ENCODE results near the gene BRIP1.
"Not testable (repeated sequence)": the region's sequence is repeated elsewhere in the genome, so short reads cannot be mapped to it uniquely, and the experiment has no call there.

Gene BRIP1

DNA sequence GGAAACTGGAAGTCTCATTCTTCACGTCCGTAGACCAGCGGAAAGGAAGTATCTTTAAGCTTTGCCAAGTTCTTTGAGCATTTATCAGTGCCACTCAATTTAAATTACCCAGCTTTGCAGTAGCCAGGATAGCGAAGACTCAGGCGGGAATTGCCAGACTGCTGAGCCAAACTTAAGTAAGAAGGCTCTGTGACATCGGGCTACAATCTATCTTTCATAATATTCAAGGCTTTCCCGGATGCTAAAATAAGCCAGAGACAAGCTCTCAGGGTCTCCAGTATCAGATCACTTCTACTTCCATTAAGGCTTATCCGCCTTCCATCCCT lies 436 bp upstream of the BRIP1 start:
- DNase-seq (ENCODE audit: low read depth, low spot score), result no peak

DNA sequence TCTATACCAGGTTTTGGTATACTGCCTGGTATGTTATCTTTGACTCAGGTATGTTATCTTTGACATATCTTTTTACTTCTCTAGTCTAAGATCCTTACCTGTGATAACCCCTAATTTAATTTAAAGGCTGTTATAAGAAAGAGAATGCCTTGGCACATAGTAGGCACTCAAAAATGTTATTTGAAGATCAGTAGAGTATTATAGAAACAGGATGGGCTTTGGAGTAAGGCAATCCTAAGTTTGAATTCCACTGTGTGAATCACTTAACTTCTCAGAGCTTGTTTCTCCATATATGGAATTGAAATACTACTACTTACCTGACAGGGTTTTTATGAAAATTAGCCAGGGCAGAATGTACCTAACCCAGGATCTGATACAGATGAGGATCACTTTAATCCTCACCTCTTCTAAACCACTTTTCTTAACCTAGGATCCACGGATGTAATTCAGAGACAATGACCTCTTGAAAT lies 1.2 kb downstream of the BRIP1 start:
- DNase-seq (ENCODE audit: low read depth, low spot score), result no peak

DNA sequence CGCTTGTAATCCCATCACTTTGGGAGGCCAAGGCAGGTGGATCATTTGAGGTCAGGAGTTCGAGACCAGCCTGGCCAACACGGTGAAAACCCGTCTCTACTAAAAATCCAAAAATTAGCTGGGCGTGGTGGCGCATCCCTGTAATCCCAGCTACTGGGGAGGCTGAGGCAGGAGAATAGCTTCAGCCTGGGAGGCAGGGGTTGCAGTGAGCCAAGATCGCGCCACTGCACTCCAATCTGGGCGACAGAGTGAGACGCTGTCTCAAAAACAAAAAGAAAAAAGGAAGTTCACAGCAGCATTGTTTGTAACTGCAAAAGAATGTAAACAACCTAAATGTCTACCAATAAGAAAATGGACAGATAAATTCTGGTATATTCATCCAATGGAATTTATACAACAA lies 2.9 kb downstream of the BRIP1 start:
- DNase-seq (ENCODE audit: low read depth, low spot score), result not testable (repeated sequence)

DNA sequence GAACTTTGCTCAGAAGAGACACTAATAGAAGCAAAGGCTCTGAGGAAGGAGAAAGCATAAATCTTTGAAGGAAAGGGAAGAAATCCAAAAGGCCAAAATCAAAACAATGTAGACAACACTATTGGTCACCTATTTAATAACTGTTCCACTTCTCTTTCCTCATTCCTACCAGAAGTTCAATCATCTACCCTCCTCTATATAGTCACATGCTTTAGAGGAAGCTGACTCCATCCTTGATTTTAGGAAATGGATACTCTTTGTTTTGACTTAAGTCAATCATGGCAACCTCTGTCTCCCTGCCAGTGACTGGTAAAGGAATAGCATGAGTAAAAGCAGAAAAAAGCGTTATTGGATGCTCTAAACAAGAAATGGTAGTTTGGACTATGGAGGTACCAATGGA lies 7.3 kb downstream of the BRIP1 start:
- DNase-seq (ENCODE audit: low read depth, low spot score), result no peak

DNA sequence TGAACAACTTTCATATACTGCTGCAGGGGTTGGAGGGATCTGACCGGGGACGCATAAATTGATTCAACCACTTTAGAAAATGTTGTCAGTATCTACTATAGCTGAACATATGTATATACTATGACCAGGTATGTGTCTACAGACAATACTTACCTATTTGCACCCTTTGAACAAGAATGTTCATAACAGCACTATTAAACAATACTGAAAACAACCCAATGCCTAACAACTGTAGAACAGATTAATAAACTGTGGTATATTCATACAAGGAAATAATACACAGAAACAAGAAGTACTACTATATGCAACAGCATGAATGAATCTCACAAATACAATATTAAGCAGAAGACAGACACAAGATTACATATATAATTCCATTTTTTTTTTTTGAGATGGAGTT lies 10.5 kb downstream of the BRIP1 start:
- no peak for DNase-seq (ENCODE audit: low read depth, low spot score)

DNA sequence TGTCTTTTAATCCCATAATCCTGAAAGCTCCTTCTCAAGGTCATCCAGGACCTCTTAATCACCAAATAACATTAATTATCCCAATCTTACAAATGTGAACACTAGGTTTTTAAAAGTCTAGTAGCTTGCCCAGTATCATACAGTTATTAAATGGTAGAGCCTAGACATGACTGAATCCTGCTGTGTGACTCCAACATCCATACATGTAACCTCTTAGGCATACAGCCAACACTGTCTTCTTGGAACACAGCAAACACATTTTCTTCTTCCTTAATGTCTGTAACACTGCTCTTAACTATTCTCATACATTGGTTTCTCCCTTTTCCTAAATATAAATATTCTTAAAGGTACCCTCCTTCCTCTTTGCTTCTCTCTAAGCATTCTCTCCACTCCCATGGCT lies 13.7 kb downstream of the BRIP1 start:
- no peak for DNase-seq (ENCODE audit: low read depth, low spot score)

DNA sequence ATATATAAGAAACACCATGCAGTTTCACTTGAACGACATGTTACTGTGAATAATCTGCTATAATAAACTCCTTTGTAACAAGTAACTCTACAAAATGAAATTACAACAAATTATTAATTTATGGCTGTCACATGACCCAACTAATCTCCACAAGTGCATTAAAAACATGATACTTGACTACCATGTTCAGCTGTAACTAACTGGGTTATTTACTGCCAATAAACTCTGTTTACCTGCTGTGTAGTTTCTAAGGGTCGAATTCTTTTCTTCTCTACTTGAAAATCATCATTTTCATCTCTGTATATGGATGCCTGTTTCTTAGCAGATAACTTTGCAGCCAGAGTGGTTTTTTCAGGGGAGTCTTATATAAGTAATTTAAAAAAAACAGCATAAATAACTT lies 14.4 kb downstream of the BRIP1 start:
- no peak for DNase-seq (ENCODE audit: low read depth, low spot score)

DNA sequence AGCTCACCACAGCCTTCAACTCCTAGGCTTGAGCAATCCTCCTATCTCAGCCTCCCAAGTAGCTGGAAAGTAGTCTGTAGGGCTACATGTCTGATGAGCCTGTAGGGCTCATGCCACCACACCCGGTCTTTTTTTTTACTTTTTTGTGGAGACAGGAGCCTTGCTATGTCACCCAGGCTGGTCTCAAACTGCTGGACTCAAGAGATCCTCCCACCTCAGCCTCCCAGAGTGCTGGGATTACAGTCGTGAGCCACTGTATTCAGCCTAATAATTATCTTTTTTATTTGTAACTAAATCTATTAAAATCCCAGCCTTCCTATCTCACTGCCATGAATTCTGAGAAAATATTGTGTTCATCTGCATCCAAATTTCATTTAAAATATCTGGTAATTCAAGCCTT lies 15.1 kb downstream of the BRIP1 start:
- DNase-seq (ENCODE audit: low read depth, low spot score), result no peak

DNA sequence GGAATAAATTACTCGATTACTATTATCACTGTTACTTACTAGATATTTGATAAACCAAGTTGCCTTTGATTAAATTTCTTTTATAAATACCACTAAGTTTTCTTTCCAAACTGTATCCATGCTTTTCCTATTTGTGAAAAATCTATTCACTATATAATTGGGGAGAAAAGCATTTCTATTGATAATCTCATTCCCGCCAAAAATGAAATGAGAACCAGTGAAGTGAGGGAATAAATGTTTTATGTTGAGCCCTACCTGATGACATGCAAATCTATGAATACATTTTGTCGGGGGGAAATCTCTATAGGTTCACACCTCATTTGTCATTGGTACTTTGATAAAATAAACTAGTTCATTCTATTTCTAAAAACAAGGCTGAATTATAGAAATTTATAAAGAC lies 15.7 kb downstream of the BRIP1 start:
- DNase-seq (ENCODE audit: low read depth, low spot score), result no peak

DNA sequence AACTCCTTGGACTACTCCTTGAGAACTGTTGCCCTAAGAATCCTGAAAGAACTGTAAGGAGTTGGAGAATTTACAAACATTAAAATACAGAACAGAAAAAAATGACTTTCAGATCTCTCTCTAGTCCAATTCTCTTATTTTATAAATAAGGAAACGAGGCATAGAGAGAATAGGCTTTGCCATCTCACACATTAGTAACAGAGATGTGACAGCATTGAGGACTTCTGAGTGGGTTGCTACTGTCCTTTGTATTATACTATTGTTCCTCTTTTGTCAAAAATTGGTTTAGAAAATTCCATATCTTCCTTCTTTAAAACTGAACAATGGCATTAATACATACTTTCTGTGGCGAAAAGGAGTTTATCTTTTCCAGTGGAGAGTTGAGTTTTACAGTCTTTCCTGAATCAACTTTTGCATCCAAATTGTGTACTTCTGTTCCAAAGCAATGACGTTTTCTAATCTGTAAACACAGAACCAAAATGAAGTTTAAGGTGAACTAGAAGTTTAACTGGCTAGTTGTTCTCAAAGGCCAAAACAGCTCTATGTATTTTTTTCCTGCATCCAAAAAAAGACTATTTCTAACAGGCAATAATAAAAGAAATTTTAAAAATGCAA lies 16.5 kb downstream of the BRIP1 start:
- DNase-seq (ENCODE audit: low read depth, low spot score), result no peak

DNA sequence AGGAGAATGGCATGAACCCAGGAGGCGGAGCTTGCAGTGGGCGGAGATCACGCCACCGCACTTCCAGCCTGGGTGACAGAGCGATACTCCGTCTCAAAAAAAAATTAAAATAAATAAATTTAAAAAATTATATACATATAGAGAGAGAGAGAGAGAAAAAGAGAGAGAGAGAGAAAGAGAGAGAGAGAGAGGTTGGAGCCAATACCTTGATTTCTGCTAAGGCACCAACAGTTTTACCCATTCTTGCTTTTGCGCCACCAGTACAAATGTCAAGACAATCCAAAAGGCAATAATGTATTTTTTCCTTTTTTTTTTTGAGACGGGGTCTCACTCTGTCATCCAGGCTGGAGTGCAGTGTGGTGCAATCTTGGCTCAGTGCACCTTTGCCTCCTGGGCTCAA lies 17.2 kb downstream of the BRIP1 start:
- DNase-seq (ENCODE audit: low read depth, low spot score), result no peak

DNA sequence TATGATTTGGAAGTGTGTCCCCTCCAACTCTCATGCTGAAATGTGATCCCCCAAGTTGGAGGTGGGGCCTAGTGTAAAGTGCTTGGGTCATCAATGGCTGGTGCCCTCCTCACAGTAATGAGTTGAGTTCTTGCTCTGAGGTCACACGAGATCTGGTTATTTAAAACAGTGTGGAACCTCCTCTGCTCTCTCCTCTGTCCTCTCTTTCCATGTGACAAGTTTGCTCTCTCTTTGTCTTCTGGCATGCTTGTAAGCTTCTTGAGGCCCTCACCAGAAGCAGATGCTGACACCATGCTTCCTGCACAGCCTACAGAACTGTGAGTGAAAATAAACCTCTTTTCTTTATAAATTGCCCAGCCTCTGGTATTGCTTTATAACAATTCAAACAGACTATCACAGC lies 19.9 kb downstream of the BRIP1 start:
- no peak for DNase-seq (ENCODE audit: low read depth, low spot score)

DNA sequence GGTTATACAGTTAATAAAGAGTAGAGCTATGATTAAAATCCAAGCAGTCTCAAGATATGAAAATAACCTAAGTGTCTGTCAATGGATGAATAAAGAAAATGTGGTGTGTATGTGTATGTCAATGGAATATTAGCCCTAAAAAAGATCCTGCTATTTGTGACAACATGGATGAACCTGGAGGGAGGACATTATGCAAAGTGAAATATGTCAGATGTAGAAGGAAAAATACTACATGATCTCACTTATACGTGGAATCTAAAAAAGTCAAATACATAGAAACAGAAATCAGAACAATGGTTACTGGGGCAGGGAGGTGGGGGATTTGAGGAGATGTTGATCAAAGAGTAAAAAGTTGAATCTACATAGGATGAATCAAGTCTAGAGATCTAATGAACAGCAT lies 20.4 kb downstream of the BRIP1 start:
- DNase-seq (ENCODE audit: low read depth, low spot score), result no peak

DNA sequence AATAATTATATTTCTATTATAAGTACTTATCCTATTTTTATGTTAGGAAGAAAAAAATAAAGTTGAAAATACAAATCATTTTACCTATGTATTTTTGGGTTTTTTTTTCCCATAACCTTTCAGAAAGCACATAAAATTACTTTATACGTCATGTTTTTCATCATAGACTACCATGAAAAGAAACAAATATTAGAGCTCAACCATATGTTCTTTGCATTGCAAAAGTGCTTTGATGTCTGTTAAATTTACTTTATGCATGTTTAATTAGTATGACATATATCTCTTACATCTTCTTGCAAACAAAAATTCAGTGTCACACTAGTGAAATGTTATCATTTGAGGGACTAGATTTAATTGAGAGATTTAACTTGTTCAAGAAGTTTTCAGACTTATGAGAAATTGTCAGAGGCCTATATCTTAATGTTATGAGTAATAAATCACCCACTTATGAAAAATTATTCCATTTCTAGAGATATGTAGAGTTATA lies 24.0 kb downstream of the BRIP1 start:
- no peak for DNase-seq (ENCODE audit: low read depth, low spot score)

DNA sequence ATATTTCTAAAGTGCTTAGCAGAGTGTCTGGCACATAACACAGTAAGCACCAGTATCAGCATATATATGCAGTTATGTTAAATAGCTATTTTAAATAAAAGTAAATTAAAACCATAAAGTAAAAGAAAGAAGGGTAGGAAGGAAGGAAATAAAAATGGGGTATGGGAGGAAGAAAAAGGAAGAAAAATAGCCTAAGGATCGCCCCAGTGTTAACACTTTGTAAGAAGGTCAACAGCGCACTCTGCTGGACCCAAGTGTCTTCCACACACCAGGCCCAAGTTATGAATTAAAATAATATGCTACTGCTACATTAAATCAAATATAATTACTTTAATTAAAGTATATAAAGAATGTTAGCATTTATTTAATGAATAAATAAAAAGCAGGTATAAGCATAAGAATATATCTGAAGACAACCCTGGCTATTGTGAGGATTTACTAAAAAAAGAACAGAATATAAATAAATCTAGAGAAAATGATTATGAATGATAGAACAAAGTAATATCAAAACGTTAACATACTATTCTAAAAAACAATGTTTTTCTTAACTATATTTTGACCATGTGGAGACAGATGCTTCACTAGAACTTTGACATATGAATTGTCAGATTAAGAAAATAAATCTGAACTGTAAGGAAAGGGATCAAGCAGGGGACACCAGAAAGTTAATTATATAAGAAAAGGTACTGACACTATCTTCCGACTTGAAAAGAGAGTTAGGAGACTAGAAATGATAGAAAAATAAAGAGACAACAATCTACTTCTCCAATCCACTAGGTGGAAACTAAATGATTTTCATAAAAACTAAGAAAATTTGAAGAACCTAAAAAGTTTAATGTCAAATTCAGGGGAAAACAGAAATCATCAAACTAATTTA lies 25.9 kb downstream of the BRIP1 start:
- DNase-seq (ENCODE audit: low read depth, low spot score), result peak; percentile 2

DNA sequence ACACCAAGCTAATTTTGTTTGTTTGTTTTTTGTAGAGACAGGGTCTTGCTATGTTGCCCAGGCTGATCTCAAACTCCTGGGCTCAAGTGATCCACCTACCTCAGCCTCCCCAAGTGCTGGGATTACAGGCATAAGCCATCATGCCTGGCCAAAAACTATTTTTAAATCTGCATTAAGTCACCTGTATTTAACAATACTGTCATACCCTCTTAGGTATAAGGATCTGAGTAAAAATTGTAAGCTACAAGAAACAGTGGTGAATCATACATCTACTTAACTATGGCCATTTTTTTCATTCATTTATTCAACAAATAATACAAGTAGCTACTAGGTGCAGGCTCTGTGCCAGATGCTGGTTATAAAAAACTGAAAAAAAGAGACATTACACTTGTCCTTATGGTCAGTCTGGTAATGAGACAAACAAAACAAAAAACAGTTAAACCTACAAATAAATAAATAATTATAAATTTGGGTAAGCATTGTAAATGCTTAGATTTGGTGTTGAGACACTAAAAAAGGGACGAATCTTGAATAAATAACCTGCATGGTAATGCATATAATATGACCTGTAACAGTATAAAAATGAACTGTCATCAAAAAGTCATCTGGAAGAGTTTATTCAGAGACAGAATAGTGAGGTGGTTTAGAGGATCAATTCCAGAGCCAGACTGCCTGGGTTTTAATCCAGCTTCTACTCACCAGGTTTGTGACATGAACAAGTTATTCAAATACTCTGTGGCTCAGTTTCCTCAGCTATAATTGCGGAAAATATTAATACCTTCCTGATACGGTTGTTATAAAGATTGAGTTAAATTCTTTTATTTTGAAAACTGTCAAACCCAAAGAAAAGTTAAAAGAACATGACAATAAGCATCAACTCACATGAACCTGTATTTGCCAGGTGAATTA lies 26.8 kb downstream of the BRIP1 start:
- no peak for DNase-seq (ENCODE audit: low read depth, low spot score)

DNA sequence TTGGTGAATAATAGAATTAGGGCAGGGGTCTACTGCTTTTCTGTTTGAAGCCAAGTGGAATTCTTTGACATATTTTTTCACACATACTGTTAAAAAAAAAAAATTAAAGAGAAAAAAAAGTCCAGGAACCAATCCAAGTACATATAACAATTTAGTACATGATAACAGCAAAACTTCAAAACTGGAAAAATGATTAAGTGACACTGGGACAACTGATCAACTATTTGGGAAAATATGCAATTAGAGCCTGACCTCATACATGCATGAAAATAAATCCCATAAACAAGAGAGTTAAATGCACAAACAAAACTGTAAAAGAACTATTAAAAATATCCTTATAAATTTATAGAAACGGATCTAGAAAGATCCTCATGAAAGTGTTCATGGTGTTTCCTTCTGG lies 27.7 kb downstream of the BRIP1 start:
- DNase-seq (ENCODE audit: low read depth, low spot score), result no peak

DNA sequence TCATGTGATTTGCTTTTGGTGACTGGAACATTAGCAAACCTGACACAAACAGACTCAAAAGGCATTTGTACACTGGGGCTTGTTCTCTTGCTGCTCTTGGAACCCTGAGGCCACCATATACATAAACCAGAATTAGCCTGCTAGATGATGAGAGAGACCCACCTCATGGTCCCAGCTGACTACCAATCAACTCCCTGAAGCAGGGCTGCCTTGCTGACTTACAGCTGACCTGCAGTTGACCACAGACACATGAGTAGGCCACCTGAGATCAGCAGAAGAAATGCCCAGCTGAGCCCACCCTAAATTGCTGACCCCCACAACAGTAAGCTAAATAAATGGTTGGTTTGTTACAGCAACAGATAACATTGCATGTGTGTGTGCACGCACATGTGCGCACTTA lies 28.7 kb downstream of the BRIP1 start:
- no peak for DNase-seq (ENCODE audit: low read depth, low spot score)

DNA sequence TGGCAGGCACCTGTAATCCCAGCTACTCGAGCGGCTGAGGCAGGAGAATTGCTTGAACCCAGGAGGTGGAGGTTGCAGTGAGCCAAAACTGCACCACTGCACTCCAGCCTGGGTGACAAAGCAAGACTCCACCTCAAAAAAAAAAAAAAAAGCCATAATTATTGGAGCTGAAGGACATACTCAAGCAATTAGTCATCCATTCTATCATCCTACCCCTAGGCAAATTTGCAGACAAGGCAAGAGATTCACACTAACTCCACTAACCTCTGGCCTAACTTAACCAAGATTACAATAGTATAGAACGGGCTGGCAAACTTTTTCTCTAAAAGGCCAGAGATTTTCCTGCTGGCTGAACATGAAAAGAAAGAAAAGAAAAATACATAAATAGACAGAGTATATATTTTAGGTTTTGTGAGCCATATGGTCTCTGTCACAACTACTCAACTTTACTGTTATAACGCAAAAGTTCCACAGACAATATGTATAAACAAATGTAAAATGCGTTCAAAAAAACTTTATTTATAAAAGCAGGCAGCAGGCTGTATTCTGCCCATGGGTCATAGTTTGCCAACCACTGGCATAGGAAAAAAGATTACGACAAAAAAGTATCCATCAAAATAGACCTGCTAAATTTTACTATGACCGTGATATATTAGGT lies 29.7 kb downstream of the BRIP1 start:
- no peak for DNase-seq (ENCODE audit: low read depth, low spot score)

DNA sequence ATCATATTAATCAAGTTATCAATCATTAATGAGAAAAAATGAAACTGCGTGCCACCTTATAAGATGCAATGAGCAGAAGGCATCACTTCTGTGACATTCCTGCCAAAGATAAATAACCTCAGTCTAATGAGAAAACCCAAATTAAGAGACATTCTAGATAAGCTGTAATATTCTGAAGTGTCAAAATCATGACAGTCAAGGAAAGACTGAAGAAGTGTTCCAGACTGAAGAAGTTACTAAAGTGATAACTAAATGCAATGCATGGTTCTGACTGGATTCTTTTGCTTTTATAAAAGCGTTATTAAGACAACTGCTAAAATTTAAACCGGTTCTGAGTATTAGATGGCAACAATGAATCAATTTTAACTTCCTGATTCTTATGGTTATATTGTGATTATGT lies 30.9 kb downstream of the BRIP1 start:
- DNase-seq (ENCODE audit: low read depth, low spot score), result no peak

DNA sequence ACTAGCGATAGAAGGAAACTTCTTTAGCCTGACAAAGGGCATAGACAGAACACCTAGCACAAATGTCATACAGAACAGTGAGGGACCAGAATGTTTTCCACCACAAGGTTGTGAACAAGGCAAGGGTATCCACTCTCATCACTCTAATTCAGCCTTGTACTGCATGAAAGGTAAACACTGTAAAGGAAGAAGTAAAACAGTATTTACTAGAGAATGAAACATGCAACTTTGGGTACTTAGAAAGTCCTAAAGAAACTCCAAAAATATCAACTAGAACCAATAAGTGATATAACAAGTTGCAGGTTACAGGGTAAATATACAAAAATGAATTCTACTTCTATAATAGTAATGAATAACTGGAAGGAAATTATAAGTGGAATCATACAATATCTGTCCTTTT lies 32.2 kb downstream of the BRIP1 start:
- no peak for DNase-seq (ENCODE audit: low read depth, low spot score)

DNA sequence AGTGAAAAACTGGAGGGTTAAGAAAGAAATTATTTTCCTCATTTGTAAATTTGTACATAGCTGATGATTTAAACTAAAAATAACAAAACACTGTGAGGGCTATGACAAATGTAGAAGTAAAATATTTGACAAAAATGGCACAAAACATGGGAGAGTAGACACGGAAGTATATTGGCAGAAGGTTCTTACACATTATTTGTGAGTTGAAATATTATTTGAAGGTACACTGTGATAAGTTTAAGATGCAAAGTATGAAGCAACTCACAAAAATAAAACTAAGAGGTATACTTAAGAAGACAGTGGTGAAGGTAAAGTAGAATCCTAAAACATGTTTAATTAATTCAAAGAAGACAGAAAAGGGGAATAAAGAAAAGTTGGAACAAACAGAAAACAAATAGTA lies 34.6 kb downstream of the BRIP1 start:
- no peak for DNase-seq (ENCODE audit: low read depth, low spot score)

Data from activated naive CD8-positive, alpha-beta T cell treated with anti-CD3 and anti-CD28 coated beads, Interleukin-2, amount 50 U/mL, for 16 hours (primary cell).